PFSK-1 (cell line): ENCODE measurements around the gene SERPINA5.

Source experiments
- FOXP2 ChIP-seq: optimal IDR thresholded peaks from 2 replicates; pipeline ENCODE3; 2011; ENCODE audit warnings: borderline replicate concordance, control low read depth, inconsistent platforms; ENCODE audit not compliant: insufficient read depth; ENCODE audit errors: extremely low read length, extremely low read depth
- POLR2AphosphoS5 ChIP-seq: IDR thresholded peaks from 2 replicates; pipeline ENCODE4 v1.6.1; 2012; ENCODE audit warnings: low read depth, mild to moderate bottlenecking, control low read depth, low read length, moderate library complexity
- SIN3A ChIP-seq: IDR thresholded peaks from 2 replicates; pipeline ENCODE4 v1.6.1; 2012; ENCODE audit warnings: mild to moderate bottlenecking, low read length, moderate library complexity, borderline replicate concordance; ENCODE audit not compliant: insufficient read depth
- TAF1 ChIP-seq: IDR thresholded peaks from 2 replicates; pipeline ENCODE4 v1.6.1; 2012; ENCODE audit warnings: low read length, control low read depth, borderline replicate concordance; ENCODE audit not compliant: insufficient read depth
- TF ChIP-seq, protein P1 (sequence below), 2 experiments: IDR thresholded peaks; 2 replicates each; pipeline versions ENCODE4 v1.6.1 to v1.8.0; 2011 to 2012; ENCODE audit warnings: low read depth in 2 of 2, low read length in 2 of 2, control low read depth in 1 of 2, inconsistent platforms in 1 of 2, mild to moderate bottlenecking in 1 of 2, moderate library complexity in 1 of 2; ENCODE audit not compliant: insufficient read depth in 1 of 2

Gene SERPINA5

DNA sequence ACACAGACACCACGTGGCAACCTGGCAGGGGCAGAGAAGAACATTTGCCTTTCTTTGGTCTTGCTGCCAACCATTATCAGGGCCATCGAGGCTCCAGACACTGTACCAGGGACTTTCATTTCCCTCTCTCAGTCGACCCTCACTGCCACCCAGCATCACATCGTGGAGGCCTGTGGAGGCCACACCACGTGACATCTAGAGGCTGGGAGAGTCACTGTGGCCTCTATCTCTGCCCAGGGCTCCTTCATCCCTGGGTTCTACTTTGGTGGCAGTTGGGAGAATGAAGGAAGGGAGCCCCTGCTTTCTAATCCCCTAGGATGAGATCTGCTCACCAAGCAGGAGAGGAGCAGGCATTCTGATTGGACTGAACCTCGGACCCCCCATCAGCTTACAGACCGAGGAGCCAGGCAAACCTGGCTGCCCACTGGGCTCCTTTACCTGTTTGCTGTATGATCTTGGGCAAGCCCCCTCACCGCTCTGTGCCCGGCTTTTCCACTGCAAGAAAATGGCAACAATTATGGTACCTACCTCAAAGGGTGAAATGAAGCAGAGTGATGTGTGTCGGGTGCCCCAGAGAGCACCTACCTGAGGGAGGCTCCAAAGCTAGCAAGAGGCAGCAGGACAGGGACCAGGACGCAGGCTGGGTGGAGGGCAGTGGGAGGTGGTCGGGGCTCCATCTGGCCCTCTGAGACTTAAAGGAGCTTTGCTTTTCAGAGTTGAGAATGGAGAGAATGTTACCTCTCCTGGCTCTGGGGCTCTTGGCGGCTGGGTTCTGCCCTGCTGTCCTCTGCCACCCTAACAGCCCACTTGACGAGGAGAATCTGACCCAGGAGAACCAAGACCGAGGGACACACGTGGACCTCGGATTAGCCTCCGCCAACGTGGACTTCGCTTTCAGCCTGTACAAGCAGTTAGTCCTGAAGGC is 32.8 kb downstream of the SERPINA5 start:
- TF ChIP-seq, protein P1, sequence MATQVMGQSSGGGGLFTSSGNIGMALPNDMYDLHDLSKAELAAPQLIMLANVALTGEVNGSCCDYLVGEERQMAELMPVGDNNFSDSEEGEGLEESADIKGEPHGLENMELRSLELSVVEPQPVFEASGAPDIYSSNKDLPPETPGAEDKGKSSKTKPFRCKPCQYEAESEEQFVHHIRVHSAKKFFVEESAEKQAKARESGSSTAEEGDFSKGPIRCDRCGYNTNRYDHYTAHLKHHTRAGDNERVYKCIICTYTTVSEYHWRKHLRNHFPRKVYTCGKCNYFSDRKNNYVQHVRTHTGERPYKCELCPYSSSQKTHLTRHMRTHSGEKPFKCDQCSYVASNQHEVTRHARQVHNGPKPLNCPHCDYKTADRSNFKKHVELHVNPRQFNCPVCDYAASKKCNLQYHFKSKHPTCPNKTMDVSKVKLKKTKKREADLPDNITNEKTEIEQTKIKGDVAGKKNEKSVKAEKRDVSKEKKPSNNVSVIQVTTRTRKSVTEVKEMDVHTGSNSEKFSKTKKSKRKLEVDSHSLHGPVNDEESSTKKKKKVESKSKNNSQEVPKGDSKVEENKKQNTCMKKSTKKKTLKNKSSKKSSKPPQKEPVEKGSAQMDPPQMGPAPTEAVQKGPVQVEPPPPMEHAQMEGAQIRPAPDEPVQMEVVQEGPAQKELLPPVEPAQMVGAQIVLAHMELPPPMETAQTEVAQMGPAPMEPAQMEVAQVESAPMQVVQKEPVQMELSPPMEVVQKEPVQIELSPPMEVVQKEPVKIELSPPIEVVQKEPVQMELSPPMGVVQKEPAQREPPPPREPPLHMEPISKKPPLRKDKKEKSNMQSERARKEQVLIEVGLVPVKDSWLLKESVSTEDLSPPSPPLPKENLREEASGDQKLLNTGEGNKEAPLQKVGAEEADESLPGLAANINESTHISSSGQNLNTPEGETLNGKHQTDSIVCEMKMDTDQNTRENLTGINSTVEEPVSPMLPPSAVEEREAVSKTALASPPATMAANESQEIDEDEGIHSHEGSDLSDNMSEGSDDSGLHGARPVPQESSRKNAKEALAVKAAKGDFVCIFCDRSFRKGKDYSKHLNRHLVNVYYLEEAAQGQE (IDR thresholded peaks at IDR 0.05; ENCODE audit: insufficient read depth in 1 of 2, low read depth in 2 of 2, low read length in 2 of 2), result no peak
- no peak for TF ChIP-seq FOXP2
- TF ChIP-seq POLR2AphosphoS5, result no peak
- TF ChIP-seq TAF1, result no peak
- TF ChIP-seq SIN3A, result no peak

DNA sequence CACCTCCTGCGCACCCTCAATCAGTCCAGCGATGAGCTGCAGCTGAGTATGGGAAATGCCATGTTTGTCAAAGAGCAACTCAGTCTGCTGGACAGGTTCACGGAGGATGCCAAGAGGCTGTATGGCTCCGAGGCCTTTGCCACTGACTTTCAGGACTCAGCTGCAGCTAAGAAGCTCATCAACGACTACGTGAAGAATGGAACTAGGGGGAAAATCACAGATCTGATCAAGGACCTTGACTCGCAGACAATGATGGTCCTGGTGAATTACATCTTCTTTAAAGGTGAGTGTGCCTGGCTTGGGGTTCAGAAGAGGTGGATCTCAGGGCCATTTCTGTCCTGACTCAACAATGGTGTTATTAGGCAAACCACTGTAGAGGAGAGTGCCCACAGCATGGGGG is 33.6 kb downstream of the SERPINA5 start:
- TF ChIP-seq TAF1 (no peak), SIN3A (no peak), FOXP2 (no peak), POLR2AphosphoS5 (no peak)
- TF ChIP-seq, protein P1 (IDR thresholded peaks at IDR 0.05; ENCODE audit: insufficient read depth in 1 of 2, low read depth in 2 of 2, low read length in 2 of 2), result no peak

DNA sequence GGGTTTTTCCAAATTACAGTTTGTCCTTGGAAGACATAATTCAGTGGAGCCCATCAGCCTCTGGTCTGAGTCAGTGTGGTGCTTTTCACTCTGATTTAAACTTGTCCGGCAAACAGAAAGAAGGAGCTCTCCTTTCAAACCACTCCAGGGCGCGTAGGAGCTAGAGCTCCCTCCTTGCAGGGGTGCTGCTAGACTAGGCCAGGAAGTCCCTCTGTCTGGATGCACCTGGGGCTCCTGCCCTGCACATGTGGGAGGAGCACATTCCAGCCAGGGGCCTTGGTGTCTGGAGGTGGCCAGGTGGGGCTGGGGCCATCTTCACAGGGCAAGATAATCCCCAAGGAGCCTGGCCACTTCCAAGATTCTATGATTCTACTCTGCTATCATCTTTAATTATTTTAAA is 34.0 kb downstream of the SERPINA5 start:
- TF ChIP-seq FOXP2 (no peak), POLR2AphosphoS5 (no peak), SIN3A (no peak), TAF1 (no peak)
- TF ChIP-seq, protein P1 (IDR thresholded peaks at IDR 0.05; ENCODE audit: insufficient read depth in 1 of 2, low read depth in 2 of 2, low read length in 2 of 2), result no peak

DNA sequence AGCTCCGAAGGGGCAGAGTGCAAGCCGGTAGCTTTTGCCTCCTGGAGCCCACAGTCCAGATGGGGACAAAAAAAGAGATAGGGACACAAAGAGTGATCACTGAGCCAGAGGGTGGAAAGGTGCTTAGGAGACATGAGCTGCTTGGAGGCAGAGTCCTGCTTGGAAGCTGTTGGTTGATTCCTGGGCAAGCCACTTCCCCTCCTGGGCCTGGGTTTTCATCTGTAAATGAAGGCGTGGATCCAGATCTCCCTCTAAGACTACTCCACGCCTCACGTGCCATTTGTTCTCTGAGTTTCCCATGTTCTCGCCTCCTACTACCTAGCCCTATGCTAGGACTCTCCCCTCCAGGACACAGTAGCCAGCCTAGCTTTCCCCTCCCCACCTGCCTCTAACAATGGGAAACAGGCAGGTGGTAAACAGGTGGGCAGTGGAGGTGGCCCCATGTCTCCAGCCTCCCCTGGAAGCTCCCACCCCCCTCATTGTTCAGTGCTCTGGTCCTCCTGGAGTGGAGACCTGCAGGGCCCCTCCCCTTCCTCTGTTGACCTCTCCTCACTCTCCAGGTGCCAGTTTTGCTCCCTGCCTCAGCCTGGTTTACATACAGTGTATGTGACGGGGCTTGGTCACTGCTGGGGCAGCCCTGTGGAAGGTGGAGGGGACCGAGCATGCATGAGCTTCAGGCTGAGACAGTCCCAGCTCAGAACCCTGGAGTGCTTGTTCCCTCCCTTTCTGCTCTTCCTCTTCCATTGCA is 34.8 kb downstream of the SERPINA5 start:
- TF ChIP-seq, protein P1 (IDR thresholded peaks at IDR 0.05; ENCODE audit: insufficient read depth in 1 of 2, low read depth in 2 of 2, low read length in 2 of 2), result no peak
- TF ChIP-seq TAF1 (no peak), SIN3A (no peak), FOXP2 (no peak), POLR2AphosphoS5 (no peak)
